ENCODE data around the gene INTS4.
"Not testable (repeated sequence)": the region's sequence is repeated elsewhere in the genome, so short reads cannot be mapped to it uniquely, and the experiment has no call there.

DNA sequence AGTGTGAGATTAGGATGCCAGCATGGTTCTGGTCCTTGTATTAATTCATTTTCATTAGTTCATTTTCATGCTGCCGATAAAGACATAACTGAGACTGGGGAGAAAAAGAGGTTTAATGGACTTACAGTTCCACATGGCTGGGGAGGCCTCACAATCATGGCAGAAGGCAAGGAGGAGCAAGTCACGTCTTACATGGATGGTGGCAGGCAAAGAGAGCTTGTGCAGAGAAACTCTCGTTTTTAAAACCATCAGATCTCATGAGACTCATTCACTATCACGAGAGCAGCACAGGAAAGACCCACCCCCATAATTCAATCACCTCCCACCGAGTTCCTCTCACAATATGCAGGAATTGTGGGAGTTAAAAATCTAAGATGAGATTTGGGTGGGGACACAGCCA lies 150.8 kb downstream of the INTS4 start:
- TF ChIP-seq, protein P1, sequence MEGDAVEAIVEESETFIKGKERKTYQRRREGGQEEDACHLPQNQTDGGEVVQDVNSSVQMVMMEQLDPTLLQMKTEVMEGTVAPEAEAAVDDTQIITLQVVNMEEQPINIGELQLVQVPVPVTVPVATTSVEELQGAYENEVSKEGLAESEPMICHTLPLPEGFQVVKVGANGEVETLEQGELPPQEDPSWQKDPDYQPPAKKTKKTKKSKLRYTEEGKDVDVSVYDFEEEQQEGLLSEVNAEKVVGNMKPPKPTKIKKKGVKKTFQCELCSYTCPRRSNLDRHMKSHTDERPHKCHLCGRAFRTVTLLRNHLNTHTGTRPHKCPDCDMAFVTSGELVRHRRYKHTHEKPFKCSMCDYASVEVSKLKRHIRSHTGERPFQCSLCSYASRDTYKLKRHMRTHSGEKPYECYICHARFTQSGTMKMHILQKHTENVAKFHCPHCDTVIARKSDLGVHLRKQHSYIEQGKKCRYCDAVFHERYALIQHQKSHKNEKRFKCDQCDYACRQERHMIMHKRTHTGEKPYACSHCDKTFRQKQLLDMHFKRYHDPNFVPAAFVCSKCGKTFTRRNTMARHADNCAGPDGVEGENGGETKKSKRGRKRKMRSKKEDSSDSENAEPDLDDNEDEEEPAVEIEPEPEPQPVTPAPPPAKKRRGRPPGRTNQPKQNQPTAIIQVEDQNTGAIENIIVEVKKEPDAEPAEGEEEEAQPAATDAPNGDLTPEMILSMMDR (optimal IDR thresholded peaks at IDR 0.05 in 1 of 3, IDR thresholded peaks at IDR 0.05 in 1 of 3, conservative IDR thresholded peaks at IDR 0.05 in 1 of 3; ENCODE audit: extremely low read depth in 1 of 3, insufficient read depth in 2 of 3, low read length in 3 of 3) = not testable (repeated sequence)
- not testable (repeated sequence) for TF ChIP-seq EZH2 (IDR thresholded peaks at IDR 0.05; ENCODE audit: low read length)
